ENCODE data around the gene ROBO1.
A peak's percentile ranks its signal among the peaks of the same experiment; 100 is the strongest.

The ROBO1 gene

GRCh38 chr3:79651536-79652065 is 116.2 kb downstream of the ROBO1 start:
- Mint-ChIP-seq H3K36me3 (ENCODE audit: low read depth) (no peaks in the 10 kb centered on the region), H3K4me1 (peaks cover 14% of the 10 kb centered on the region), H3K27me3 (ENCODE audit: low read depth, poor library complexity) (peaks cover 3% of the 10 kb centered on the region), H3K27ac (peak overlapping the region; percentile 12), H3K9me3 (no peaks in the 10 kb centered on the region), H3K4me3 (no peak overlapping the region)
- no peak for TF ChIP-seq CTCF (IDR thresholded peaks at IDR 0.05)
- DNase-seq = peak; percentile 70

GRCh38 chr3:79639855-79640254 is 127.9 kb downstream of the ROBO1 start:
- Mint-ChIP-seq H3K27ac (no peak overlapping the region), H3K9me3 (peaks cover 3% of the 10 kb centered on the region), H3K4me3 (no peak overlapping the region), H3K36me3 (ENCODE audit: low read depth) (no peaks in the 10 kb centered on the region), H3K27me3 (ENCODE audit: low read depth, poor library complexity) (no peaks in the 10 kb centered on the region), H3K4me1 (no peaks in the 10 kb centered on the region)
- no peak for TF ChIP-seq CTCF (IDR thresholded peaks at IDR 0.05)
- DNase-seq = no peak

GRCh38 chr3:79636372-79636771 is 131.4 kb downstream of the ROBO1 start:
- H3K27ac Mint-ChIP-seq = no peak overlapping the region
- no peak for DNase-seq
- no peak overlapping the region for H3K4me3 Mint-ChIP-seq
- TF ChIP-seq CTCF (IDR thresholded peaks at IDR 0.05) = no peak
- no peaks in the 10 kb centered on the region for H3K4me1 Mint-ChIP-seq
- H3K9me3 Mint-ChIP-seq = no peaks in the 10 kb centered on the region
- peaks cover 4% of the 10 kb centered on the region for H3K27me3 Mint-ChIP-seq (ENCODE audit: low read depth, poor library complexity)
- no peaks in the 10 kb centered on the region for H3K36me3 Mint-ChIP-seq (ENCODE audit: low read depth)

GRCh38 chr3:79632842-79633241 is 135.0 kb downstream of the ROBO1 start:
- no peak overlapping the region for H3K4me3 Mint-ChIP-seq
- no peaks in the 10 kb centered on the region for H3K36me3 Mint-ChIP-seq (ENCODE audit: low read depth)
- no peaks in the 10 kb centered on the region for H3K4me1 Mint-ChIP-seq
- no peak for DNase-seq
- no peaks in the 10 kb centered on the region for H3K9me3 Mint-ChIP-seq
- H3K27ac Mint-ChIP-seq = no peak overlapping the region
- H3K27me3 Mint-ChIP-seq (ENCODE audit: low read depth, poor library complexity) = peaks cover 4% of the 10 kb centered on the region
- no peak for TF ChIP-seq CTCF (IDR thresholded peaks at IDR 0.05)

GRCh38 chr3:79618883-79619282 is 148.9 kb downstream of the ROBO1 start:
- Mint-ChIP-seq H3K4me3 (no peak overlapping the region), H3K27me3 (ENCODE audit: low read depth, poor library complexity) (peaks cover 3% of the 10 kb centered on the region), H3K27ac (no peak overlapping the region), H3K4me1 (no peaks in the 10 kb centered on the region), H3K9me3 (peaks cover 45% of the 10 kb centered on the region), H3K36me3 (ENCODE audit: low read depth) (peaks cover 9% of the 10 kb centered on the region)
- no peak for TF ChIP-seq CTCF (IDR thresholded peaks at IDR 0.05)
- DNase-seq = no peak

GRCh38 chr3:79606414-79606813 is 161.4 kb downstream of the ROBO1 start:
- no peak overlapping the region for H3K4me3 Mint-ChIP-seq
- no peaks in the 10 kb centered on the region for H3K27me3 Mint-ChIP-seq (ENCODE audit: low read depth, poor library complexity)
- TF ChIP-seq CTCF (IDR thresholded peaks at IDR 0.05) = no peak
- H3K9me3 Mint-ChIP-seq = peaks cover 1% of the 10 kb centered on the region
- no peak overlapping the region for H3K27ac Mint-ChIP-seq
- H3K4me1 Mint-ChIP-seq = no peaks in the 10 kb centered on the region
- no peaks in the 10 kb centered on the region for H3K36me3 Mint-ChIP-seq (ENCODE audit: low read depth)
- DNase-seq = no peak
